GM12801 (cell line): ENCODE results near the gene IRF2BP2.

Source experiments
- TF ChIP-seq, protein P1 (sequence below): IDR thresholded peaks from one replicate; pipeline ENCODE4 v1.5.1; 2011; ENCODE audit warnings: control low read depth; ENCODE audit not compliant: insufficient read length; ENCODE audit errors: extremely low read depth

Gene IRF2BP2

DNA sequence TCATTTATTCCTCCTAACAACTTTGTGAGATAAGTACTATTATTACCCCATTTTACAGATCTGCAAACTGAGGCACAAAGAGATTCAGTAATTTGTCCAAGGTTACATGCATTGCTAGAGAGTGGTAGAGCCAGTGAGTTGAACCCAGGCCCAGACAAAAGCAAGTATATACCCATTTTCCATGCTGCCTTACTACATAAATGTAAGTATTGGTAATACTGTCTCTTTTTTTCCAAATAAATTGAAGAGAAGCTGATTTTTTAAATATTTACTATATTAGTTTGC is 33.8 kb upstream of the IRF2BP2 start:
- TF ChIP-seq, protein P1, sequence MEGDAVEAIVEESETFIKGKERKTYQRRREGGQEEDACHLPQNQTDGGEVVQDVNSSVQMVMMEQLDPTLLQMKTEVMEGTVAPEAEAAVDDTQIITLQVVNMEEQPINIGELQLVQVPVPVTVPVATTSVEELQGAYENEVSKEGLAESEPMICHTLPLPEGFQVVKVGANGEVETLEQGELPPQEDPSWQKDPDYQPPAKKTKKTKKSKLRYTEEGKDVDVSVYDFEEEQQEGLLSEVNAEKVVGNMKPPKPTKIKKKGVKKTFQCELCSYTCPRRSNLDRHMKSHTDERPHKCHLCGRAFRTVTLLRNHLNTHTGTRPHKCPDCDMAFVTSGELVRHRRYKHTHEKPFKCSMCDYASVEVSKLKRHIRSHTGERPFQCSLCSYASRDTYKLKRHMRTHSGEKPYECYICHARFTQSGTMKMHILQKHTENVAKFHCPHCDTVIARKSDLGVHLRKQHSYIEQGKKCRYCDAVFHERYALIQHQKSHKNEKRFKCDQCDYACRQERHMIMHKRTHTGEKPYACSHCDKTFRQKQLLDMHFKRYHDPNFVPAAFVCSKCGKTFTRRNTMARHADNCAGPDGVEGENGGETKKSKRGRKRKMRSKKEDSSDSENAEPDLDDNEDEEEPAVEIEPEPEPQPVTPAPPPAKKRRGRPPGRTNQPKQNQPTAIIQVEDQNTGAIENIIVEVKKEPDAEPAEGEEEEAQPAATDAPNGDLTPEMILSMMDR, result no peak

DNA sequence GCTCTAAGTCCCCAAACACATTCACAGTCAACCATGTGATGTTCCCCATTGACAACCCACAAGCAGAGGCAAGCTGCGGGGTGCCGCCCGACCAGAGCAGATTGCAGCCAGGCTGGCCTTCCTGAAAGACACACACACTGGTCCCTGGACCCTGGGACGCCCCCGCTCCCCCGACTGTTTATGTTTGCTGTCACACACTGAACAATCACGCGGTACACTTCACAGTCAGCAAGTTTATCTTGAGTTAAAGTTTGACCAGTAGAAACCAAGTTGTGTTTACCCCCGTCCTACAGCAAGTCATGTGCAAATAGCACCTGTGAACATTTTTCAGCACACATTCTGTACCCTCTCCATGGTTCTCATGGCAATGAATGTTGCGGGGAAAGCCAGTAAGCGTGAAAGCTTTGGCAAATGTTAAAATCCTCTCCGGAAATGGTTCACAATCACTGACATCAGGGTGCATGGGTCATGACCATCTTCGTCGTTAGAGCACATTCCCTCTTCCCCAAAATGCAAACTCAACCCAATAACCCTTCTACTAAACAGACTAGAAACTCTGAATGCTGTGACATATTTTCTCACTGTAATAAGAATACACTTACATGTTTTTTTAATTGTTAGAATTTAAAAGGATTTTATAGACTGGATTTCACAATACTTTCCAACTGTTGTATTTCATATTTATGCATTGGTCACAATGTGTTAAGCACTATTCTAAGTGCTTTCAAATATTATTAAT is 33.3 kb upstream of the IRF2BP2 start:
- TF ChIP-seq, protein P1, result no peak

DNA sequence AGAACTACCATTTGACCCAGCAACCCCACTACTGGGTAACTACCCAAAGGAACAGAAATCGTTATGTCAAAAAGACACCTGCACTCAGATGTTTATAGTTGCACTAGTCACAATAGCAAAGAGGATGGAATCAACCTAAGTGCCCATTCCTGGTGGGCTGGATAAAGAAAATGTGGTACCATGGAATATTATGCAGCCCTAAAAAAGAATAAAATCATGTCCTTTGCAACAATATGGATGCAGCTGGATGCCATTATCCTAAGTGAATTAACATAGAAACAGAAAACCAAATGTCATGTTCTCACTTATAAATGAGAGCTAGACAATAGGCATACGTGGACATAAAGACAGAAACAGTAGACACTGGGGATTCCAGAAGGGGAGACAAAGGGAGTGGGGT is 32.5 kb upstream of the IRF2BP2 start:
- TF ChIP-seq, protein P1, result no peak

DNA sequence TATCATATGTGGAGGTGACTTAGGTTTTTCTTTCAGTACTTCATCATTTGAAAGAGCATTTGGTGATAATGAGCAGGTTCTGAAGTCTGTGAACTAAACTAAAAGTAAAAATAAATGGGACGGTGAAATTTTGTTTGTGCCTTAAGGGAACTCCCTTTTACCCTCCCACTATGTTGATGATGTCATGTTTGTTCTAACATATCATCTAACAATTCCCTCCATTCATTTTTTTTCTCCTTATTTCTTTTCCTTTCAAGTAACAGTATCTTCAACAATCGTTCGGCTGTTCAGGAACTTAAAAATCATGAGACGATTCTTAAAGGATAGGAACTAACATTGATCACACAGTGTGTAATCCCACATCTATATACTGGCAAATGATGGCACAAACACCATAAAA is 30.0 kb upstream of the IRF2BP2 start:
- TF ChIP-seq, protein P1, result no peak

DNA sequence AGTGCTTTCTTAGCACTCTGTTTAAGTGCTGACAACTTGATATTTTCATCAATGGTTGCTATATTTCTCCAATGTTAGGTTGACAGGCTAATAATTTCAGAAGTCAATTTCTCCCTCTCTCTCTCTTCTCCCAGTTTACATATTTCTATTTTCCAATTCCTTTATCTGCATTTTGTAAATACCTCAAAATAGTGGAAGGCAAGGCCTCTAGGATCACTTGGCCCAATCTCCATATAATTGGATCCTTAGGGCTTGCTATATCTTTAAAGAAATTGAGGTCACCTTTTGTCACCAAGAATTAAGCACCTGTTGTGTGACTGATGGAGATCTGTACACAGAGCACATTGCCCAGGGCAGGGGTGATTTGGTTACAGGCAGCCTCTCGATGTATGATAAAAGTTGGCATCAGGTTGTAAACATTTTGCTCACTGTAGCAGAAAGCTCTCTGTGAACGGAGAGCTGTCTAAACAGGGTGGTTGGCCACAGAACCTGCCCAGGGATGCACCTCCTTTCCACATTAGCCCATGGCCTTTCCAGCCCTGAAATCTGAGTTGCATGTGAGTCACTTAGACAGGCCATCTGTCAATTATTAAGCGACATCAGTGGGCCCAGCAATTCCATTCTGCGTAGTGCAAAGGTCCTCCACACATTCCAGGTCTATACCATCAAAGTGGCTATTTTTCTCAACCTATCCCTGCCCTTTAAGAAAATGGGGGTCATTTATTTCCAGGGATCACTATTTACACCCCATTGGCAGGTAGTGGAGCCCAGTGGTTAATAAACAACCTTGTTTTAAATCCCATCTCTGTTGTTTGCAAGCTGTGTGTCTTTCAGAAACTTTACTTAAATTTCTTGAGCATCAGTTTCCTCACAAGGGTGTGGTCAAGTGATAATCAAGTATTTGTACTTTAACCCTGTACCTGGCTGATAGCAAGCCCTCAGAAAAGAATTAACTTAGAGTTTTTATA is 29.1 kb upstream of the IRF2BP2 start:
- TF ChIP-seq, protein P1, result no peak

DNA sequence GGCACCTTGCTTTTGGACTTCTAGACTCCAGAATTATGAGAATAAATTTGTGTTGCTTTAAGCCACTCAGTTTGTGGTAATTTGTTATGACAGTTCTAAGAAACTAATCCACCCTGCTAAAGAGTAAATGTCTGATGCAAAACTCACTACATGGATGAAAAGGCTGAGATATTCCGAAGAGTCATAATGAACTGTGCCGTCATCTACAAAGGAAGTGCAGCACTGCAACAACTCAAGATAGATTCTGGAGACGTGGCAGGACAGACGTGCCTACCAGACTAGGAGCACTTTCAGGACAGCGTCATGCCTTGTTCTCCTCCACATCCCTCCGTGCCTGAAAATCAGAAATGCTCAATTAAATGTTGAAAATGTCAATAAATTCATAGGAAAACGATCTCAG is 24.4 kb upstream of the IRF2BP2 start:
- TF ChIP-seq, protein P1, result no peak

DNA sequence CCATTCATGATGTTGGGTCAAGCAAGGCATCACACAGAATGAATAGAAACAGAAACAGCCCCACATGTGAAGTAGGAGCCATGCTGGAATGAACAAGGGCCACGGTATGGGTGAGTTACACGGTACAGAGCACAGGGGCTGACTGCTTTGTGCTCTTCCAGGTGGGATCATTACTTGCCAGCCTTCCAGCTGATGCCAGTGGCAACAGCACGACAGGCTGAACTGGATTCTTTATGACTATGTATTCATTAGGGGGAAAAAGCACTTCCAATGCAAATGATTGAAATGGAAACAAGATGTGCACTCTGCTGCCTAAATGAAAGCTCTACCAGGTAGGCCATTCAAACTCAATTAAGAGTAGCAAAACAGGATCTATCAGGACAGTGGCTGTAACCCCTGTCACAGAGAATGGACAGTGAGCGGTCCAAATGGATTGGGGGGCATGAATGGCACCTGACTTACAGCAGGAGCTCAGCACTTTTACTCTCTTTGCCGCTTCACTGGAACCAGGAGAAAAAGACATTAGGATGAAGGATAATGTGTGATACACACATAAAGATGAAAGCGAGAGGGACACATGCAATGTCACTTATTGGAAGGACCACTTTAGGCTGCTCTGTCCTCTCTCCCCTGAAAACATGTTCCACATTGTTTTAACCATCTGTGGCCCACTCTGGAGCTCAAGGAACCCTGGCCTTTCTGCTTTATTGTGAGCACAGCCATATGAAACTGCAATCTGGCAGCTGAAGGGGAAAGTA is 23.4 kb upstream of the IRF2BP2 start:
- TF ChIP-seq, protein P1, result no peak
